ENCODE data around the gene QPCT. TPM values are rescaled to one million over a fixed set of nuclear protein-coding genes. Genes with fewer than 3 reads are reported as not detected.

Gene QPCT
- total RNA-seq, 2 experiments from 2014 or later = 0.43 to 0.68 TPM

DNA sequence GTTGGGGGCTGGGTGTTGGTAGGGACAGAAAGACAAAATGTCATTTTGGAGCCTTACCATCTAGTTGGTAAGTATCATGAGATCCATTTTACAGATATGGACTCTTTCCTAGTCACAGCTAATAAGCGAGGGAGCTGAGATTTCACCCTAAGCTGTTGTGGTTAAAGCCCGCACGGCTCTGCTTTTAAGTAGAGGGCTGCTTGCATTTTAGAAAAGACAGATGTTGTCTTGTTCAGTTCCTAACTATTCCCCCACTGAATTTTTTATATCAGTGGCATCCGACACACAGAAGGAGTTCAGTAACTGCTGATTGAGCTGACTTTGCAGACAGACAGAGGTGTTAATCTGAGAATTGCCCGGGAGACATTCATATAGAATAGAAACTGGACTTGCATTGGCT, 3.7 kb downstream of the QPCT start:
- Mint-ChIP-seq H3K9me3 (no peaks in the 10 kb centered on the region), H3K4me3 (no peak overlapping the region), H3K27me3 (peaks cover 33% of the 10 kb centered on the region), H3K4me1 (ENCODE audit: low read depth) (peaks cover 19% of the 10 kb centered on the region), H3K36me3 (no peaks in the 10 kb centered on the region), H3K27ac (no peak overlapping the region)
- POLR2A ChIA-PET = no interaction called here
- intact Hi-C loops (cut with micrococcal nuclease) = no loop called here
- DNase-seq = no peak
- CTCF ChIA-PET = interaction anchor here (1.1 kb wide), 1 partner anchor 529 kb away, joined by 3 read pairs; no protein-coding TSS in a partner anchor

GRCh38 chr2:37349231-37349860, 4.9 kb downstream of the QPCT start:
- no peak for DNase-seq
- intact Hi-C loops (cut with micrococcal nuclease) = no loop called here
- POLR2A ChIA-PET = no interaction called here
- Mint-ChIP-seq H3K9me3 (no peaks in the 10 kb centered on the region), H3K27ac (no peak overlapping the region), H3K27me3 (peaks cover 35% of the 10 kb centered on the region), H3K36me3 (no peaks in the 10 kb centered on the region), H3K4me3 (no peak overlapping the region), H3K4me1 (ENCODE audit: low read depth) (peaks cover 11% of the 10 kb centered on the region)
- CTCF ChIA-PET = no interaction called here

DNA sequence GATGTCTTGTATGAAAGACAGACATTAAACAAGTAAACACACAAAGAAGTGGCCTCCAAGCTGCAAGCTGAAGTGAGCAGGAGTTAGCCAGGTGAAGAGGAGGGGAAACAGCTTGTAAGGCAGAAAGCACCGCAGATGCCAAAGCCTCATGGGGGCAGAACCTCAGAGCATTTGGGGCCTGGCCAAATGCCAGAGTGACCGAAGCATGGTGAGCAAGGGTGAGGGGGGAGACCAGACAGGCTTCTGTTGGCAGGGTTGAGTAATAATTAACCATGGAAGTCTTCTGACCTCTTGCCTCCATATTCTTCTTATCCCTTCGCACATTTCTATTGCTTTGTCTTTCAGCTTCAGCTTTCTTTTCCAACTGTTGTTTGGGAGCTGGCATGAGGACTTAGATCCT, 5.6 kb downstream of the QPCT start:
- CTCF ChIA-PET = interaction anchor here (0.7 kb wide), 1 partner anchor 46 kb away, joined by 3 read pairs; no protein-coding TSS in a partner anchor

DNA sequence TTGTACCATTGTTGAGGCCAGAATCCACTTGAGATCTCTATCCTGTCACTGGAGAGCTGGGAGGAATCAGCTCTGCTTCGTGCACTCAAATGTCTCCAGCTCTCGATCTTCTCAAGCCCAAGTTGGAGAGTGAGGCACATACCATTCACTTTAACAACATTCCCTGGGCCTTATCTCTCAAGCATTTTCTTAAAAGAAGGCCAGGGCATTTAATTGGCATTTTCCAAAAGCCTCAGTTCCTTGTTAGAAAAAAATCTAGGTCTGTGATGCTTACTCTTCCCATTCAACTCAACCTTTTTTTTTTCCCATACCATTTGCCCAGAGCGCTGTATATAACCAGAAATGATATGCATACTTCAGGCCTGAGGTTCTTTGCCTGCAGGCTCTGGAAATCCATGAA, 10.1 kb downstream of the QPCT start:
- ChIA-PET CTCF (interaction anchor here (0.7 kb wide), 1 partner anchor 20 kb away, joined by 3 read pairs; no protein-coding TSS in a partner anchor), POLR2A (no interaction called here)
- Mint-ChIP-seq H3K9me3 (no peaks in the 10 kb centered on the region), H3K4me3 (no peak overlapping the region), H3K27ac (no peak overlapping the region), H3K27me3 (peaks cover 40% of the 10 kb centered on the region), H3K4me1 (ENCODE audit: low read depth) (no peaks in the 10 kb centered on the region), H3K36me3 (no peaks in the 10 kb centered on the region)
- intact Hi-C loops (cut with micrococcal nuclease) = no loop called here
- no peak for DNase-seq

More for the DNA sequence above, 5.6 kb downstream of the QPCT start:
- POLR2A ChIA-PET = no interaction called here
- no peak for DNase-seq
- Mint-ChIP-seq H3K36me3 (no peaks in the 10 kb centered on the region), H3K27ac (no peak overlapping the region), H3K4me1 (ENCODE audit: low read depth) (peaks cover 7% of the 10 kb centered on the region), H3K27me3 (peaks cover 37% of the 10 kb centered on the region), H3K4me3 (no peak overlapping the region), H3K9me3 (no peaks in the 10 kb centered on the region)
- intact Hi-C loops (cut with micrococcal nuclease) = no loop called here

DNA sequence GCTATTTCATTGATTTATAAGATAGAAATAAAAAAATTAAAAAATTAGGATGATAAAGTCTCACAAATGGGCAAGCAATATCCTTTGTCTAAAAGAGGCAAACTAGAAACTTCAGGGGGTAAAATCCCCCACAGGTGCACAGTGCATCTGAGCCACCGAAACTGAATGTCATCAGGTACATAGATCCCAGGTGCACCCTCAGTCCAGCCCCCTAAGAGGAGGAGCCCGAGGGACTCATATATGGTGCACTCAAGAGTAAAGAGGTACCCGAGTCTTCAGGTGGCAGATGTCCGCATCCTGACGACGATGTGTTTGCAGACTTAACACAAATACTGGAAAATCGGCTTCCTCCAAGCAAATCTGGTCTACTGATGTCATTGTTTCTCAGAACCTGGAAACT, 11.3 kb downstream of the QPCT start:
- no peak overlapping the region for H3K4me3 Mint-ChIP-seq
- no peak overlapping the region for H3K27ac Mint-ChIP-seq
- no peaks in the 10 kb centered on the region for H3K4me1 Mint-ChIP-seq (ENCODE audit: low read depth)
- no peaks in the 10 kb centered on the region for H3K36me3 Mint-ChIP-seq
- CTCF ChIA-PET = no interaction called here
- DNase-seq = no peak
- H3K27me3 Mint-ChIP-seq = peaks cover 45% of the 10 kb centered on the region
- intact Hi-C loops (cut with micrococcal nuclease) = no loop called here
- H3K9me3 Mint-ChIP-seq = no peaks in the 10 kb centered on the region
- POLR2A ChIA-PET = interaction anchor here (0.6 kb wide), 1 partner anchor 240 kb away, joined by 3 read pairs; no protein-coding TSS in a partner anchor

DNA sequence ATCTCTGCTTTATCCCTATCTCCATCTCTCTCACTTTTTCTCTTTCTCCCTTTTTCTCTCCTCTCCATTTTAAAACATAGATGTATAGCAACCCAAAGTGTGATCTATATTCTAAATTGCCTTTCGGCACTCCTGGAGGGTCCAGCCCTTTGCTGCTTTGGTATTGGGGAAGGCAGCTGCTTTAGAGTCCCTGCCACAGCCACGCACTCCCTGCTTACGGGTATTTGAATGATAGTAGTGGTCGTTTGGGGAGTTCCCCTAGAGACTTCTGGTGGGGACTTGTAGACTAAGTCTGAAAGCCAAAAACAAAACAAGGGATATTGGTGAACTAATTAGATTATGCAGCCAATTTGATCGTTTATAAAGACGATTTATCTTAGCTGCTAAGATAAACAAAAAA, 11.9 kb downstream of the QPCT start:
- Mint-ChIP-seq H3K27ac (no peak overlapping the region), H3K9me3 (no peaks in the 10 kb centered on the region), H3K27me3 (peaks cover 45% of the 10 kb centered on the region), H3K36me3 (no peaks in the 10 kb centered on the region), H3K4me3 (no peak overlapping the region), H3K4me1 (ENCODE audit: low read depth) (no peaks in the 10 kb centered on the region)
- intact Hi-C loops (cut with micrococcal nuclease) = no loop called here
- POLR2A ChIA-PET = no interaction called here
- no peak for DNase-seq
- CTCF ChIA-PET = no interaction called here

DNA sequence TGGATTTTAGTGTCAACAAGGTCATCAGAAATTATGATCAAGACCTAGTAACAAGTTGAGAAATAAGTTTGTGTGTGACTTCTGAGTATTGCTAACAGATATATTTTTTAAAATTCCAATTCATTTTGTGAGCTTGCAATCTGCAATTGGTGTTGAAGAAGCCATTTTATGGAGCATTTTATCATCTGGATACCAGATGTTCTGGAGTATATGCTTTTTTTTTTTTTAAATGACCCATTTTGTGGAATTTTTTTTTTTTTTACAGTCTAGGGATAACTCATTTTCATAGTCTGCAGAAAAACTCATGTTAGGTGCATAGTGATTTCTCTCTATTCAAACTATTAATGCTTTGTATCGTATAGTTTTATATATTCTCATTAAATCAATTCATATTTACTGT, 12.6 kb downstream of the QPCT start:
- Mint-ChIP-seq H3K4me1 (ENCODE audit: low read depth) (no peaks in the 10 kb centered on the region), H3K36me3 (no peaks in the 10 kb centered on the region), H3K4me3 (no peak overlapping the region), H3K27me3 (peaks cover 50% of the 10 kb centered on the region), H3K9me3 (no peaks in the 10 kb centered on the region), H3K27ac (no peak overlapping the region)
- ChIA-PET CTCF (interaction anchor here (0.6 kb wide), 1 partner anchor 520 kb away, joined by 3 read pairs; no protein-coding TSS in a partner anchor), POLR2A (no interaction called here)
- no peak for DNase-seq
- intact Hi-C loops (cut with micrococcal nuclease) = no loop called here

GRCh38 chr2:37357530-37357929, 13.1 kb downstream of the QPCT start:
- Mint-ChIP-seq H3K27me3 (peaks cover 53% of the 10 kb centered on the region), H3K27ac (no peak overlapping the region), H3K9me3 (no peaks in the 10 kb centered on the region), H3K4me1 (ENCODE audit: low read depth) (no peaks in the 10 kb centered on the region), H3K36me3 (no peaks in the 10 kb centered on the region), H3K4me3 (no peak overlapping the region)
- no peak for DNase-seq
- POLR2A ChIA-PET = no interaction called here
- CTCF ChIA-PET = interaction anchor here (0.6 kb wide), 1 partner anchor 520 kb away, joined by 3 read pairs; no protein-coding TSS in a partner anchor
- intact Hi-C loops (cut with micrococcal nuclease) = no loop called here

- Mint-ChIP-seq H3K36me3 (no peaks in the 10 kb centered on the region), H3K4me1 (ENCODE audit: low read depth) (no peaks in the 10 kb centered on the region), H3K27me3 (peaks cover 49% of the 10 kb centered on the region), H3K4me3 (no peak overlapping the region), H3K27ac (no peak overlapping the region), H3K9me3 (no peaks in the 10 kb centered on the region)
- ChIA-PET POLR2A (no interaction called here), CTCF (interaction anchor here (0.7 kb wide), 1 partner anchor 38 kb away, joined by 4 read pairs; no protein-coding TSS in a partner anchor)
- intact Hi-C loops (cut with micrococcal nuclease) = no loop called here
- DNase-seq = no peak
Observed at GRCh38 chr2:37358466-37358865, 14.0 kb downstream of the QPCT start.

DNA sequence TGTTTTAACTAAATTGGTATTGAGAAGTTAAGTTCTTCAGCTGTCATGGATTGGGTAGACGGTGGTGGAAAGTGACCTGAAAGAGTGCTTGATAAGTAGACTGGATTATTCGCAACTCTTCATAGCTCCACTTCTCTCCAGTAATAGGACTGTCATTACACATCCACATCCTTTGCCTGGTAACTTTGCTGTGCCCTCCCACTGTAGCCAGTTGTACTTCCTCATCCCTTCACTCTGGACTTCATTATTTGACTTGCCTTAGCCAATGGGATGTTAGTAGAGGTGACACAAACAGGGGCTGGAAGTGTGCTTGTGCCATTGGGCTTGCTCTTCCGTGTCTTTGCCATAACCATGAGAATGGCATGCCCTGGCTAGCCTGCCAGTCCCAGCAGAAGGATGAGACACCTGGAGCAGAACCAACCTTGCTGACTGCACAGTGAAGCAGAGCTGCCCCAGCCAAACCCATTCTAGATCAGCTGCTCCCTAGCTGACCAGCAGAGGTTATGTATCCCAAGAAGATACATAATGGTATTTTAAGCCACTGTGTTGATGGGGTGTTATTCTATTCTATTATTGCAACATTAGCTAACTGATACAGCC, 16.9 kb downstream of the QPCT start:
- Mint-ChIP-seq H3K36me3 (no peaks in the 10 kb centered on the region), H3K4me1 (ENCODE audit: low read depth) (no peaks in the 10 kb centered on the region), H3K9me3 (no peaks in the 10 kb centered on the region), H3K27ac (no peak overlapping the region), H3K4me3 (no peak overlapping the region), H3K27me3 (peaks cover 37% of the 10 kb centered on the region)
- ChIA-PET POLR2A (no interaction called here), CTCF (interaction anchor here (1.8 kb wide), 1 partner anchor 35 kb away, joined by 7 read pairs; no protein-coding TSS in a partner anchor)
- intact Hi-C loops (cut with micrococcal nuclease) = no loop called here
- DNase-seq = no peak

- no peak for DNase-seq
- no peaks in the 10 kb centered on the region for H3K9me3 Mint-ChIP-seq
- no peaks in the 10 kb centered on the region for H3K4me1 Mint-ChIP-seq (ENCODE audit: low read depth)
- no peak overlapping the region for H3K4me3 Mint-ChIP-seq
- no peak overlapping the region for H3K27ac Mint-ChIP-seq
- H3K27me3 Mint-ChIP-seq = peaks cover 36% of the 10 kb centered on the region
- CTCF ChIA-PET = interaction anchor here (1.8 kb wide), 1 partner anchor 34 kb away, joined by 7 read pairs; no protein-coding TSS in a partner anchor
- POLR2A ChIA-PET = no interaction called here
- intact Hi-C loops (cut with micrococcal nuclease) = no loop called here
- no peaks in the 10 kb centered on the region for H3K36me3 Mint-ChIP-seq
Observed at GRCh38 chr2:37361994-37362698, 17.7 kb downstream of the QPCT start.

DNA sequence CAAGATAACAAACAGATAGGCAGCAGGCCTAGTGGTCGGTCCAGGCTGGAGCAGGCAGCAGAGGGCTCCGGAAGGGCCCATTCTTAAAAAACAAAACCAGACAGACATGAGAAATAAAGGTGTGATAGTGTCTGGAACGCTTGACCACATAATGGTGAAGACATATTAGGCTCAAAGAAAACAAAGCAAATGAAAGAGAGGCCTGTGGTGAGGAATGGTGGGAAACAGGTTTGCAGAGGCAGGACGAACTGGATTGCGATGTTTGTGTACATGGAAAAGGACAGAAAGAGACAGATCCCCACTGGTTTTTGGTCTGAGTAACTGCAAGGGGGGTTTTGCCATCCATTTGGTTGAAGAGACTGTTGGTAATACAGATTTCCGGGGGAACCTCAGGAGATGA, 19.9 kb downstream of the QPCT start:
- H3K27ac Mint-ChIP-seq = no peak overlapping the region
- peaks cover 35% of the 10 kb centered on the region for H3K27me3 Mint-ChIP-seq
- ChIA-PET POLR2A (no interaction called here), CTCF (no interaction called here)
- no peaks in the 10 kb centered on the region for H3K36me3 Mint-ChIP-seq
- intact Hi-C loops (cut with micrococcal nuclease) = no loop called here
- no peak overlapping the region for H3K4me3 Mint-ChIP-seq
- DNase-seq = no peak
- no peaks in the 10 kb centered on the region for H3K9me3 Mint-ChIP-seq
- no peaks in the 10 kb centered on the region for H3K4me1 Mint-ChIP-seq (ENCODE audit: low read depth)
